ENCODE results near the gene FAF1. TPM values are rescaled to one million over a fixed set of nuclear protein-coding genes. Genes with fewer than 3 reads are reported as not detected.

The FAF1 gene
- total and polyA plus RNA-seq, 2 experiments from 2014 or later = 7.2 to 49.1 TPM

- DNase-seq = no peak
- no peak overlapping the region for H3K4me3 ChIP-seq
- no peaks in the 10 kb centered on the region for H3K4me1 ChIP-seq (ENCODE audit: insufficient read depth)
- TF ChIP-seq EZH2phosphoT487 (IDR thresholded peaks at IDR 0.05; ENCODE audit: insufficient read depth, low read depth) (no peak), EZH2 (IDR thresholded peaks at IDR 0.05; ENCODE audit: insufficient read depth, poor library complexity, severe bottlenecking) (no peak)
- H3K9ac ChIP-seq = no peak overlapping the region
- in situ Hi-C loops (cut with MboI) = no loop called here
- H3K27ac ChIP-seq = no peak overlapping the region
- H4K20me1 ChIP-seq (ENCODE audit: insufficient read depth) = no peaks in the 10 kb centered on the region
- H2AFZ ChIP-seq = no peak overlapping the region
- no peaks in the 10 kb centered on the region for H3K79me2 ChIP-seq (ENCODE audit: insufficient read depth)
- H3K9me3 ChIP-seq (ENCODE audit: low read depth) = no peaks in the 10 kb centered on the region
- H3K9me2 ChIP-seq (ENCODE audit: insufficient read depth) = no peaks in the 10 kb centered on the region
- H3K27me3 ChIP-seq (replicated peaks; ENCODE audit: insufficient read depth) = no peaks in the 10 kb centered on the region
- no peak overlapping the region for H3K4me2 ChIP-seq (ENCODE audit: unreplicated experiment)
- H3K36me3 ChIP-seq (ENCODE audit: low read depth) = no peaks in the 10 kb centered on the region
- no peaks in the 10 kb centered on the region for H3F3A ChIP-seq (ENCODE audit: insufficient read depth)
- WGBS, 2 experiments (ENCODE audit: low coverage in 1 of 2, low lambda C conversion rate in 2 of 2, missing lambda C conversion rate in 2 of 2) = 92 to 96% methylated on average over 3 of the region's 3 CpGs
Measured at GRCh38 chr1:50710099-50710498, 250.0 kb downstream of the FAF1 start.

GRCh38 chr1:50707824-50708223 is 252.2 kb downstream of the FAF1 start:
- Histone ChIP-seq H4K20me1 (ENCODE audit: insufficient read depth) (no peaks in the 10 kb centered on the region), H3K9me2 (ENCODE audit: insufficient read depth) (no peaks in the 10 kb centered on the region), H3K4me2 (ENCODE audit: unreplicated experiment) (no peak overlapping the region), H2AFZ (no peak overlapping the region), H3K4me3 (no peak overlapping the region), H3K36me3 (ENCODE audit: low read depth) (no peaks in the 10 kb centered on the region), H3K27ac (no peak overlapping the region), H3K9ac (no peak overlapping the region), H3F3A (ENCODE audit: insufficient read depth) (no peaks in the 10 kb centered on the region), H3K4me1 (ENCODE audit: insufficient read depth) (no peaks in the 10 kb centered on the region), H3K79me2 (ENCODE audit: insufficient read depth) (no peaks in the 10 kb centered on the region), H3K9me3 (ENCODE audit: low read depth) (no peaks in the 10 kb centered on the region), H3K27me3 (replicated peaks; ENCODE audit: insufficient read depth) (no peaks in the 10 kb centered on the region)
- TF ChIP-seq EZH2phosphoT487 (IDR thresholded peaks at IDR 0.05; ENCODE audit: insufficient read depth, low read depth) (no peak), EZH2 (IDR thresholded peaks at IDR 0.05; ENCODE audit: insufficient read depth, poor library complexity, severe bottlenecking) (no peak)
- in situ Hi-C loops (cut with MboI) = loop anchor here (10.0 kb wide), 1 partner anchor 333 kb away; no protein-coding TSS in a partner anchor
- no peak for DNase-seq
- 96 to 98% methylated on average over 7 of the region's 7 CpGs for WGBS, 2 experiments (ENCODE audit: low coverage in 1 of 2, low lambda C conversion rate in 2 of 2, missing lambda C conversion rate in 2 of 2)

- no peaks in the 10 kb centered on the region for H3F3A ChIP-seq (ENCODE audit: insufficient read depth)
- H4K20me1 ChIP-seq (ENCODE audit: insufficient read depth) = no peaks in the 10 kb centered on the region
- no peaks in the 10 kb centered on the region for H3K9me2 ChIP-seq (ENCODE audit: insufficient read depth)
- H3K9me3 ChIP-seq (ENCODE audit: low read depth) = no peaks in the 10 kb centered on the region
- no peak for TF ChIP-seq EZH2 (IDR thresholded peaks at IDR 0.05; ENCODE audit: insufficient read depth, poor library complexity, severe bottlenecking)
- TF ChIP-seq EZH2phosphoT487 (IDR thresholded peaks at IDR 0.05; ENCODE audit: insufficient read depth, low read depth) = no peak
- H3K79me2 ChIP-seq (ENCODE audit: insufficient read depth) = no peaks in the 10 kb centered on the region
- H3K4me3 ChIP-seq = no peak overlapping the region
- 78 to 88% methylated on average over 2 of the region's 2 CpGs for WGBS, 2 experiments (ENCODE audit: low coverage in 1 of 2, low lambda C conversion rate in 2 of 2, missing lambda C conversion rate in 2 of 2)
- H3K9ac ChIP-seq = no peak overlapping the region
- DNase-seq = no peak
- no peaks in the 10 kb centered on the region for H3K27me3 ChIP-seq (replicated peaks; ENCODE audit: insufficient read depth)
- no peaks in the 10 kb centered on the region for H3K36me3 ChIP-seq (ENCODE audit: low read depth)
- no peaks in the 10 kb centered on the region for H3K4me1 ChIP-seq (ENCODE audit: insufficient read depth)
- no peak overlapping the region for H3K27ac ChIP-seq
- H3K4me2 ChIP-seq (ENCODE audit: unreplicated experiment) = no peak overlapping the region
- in situ Hi-C loops (cut with MboI) = loop anchor here (10.0 kb wide), 1 partner anchor 331 kb away; no protein-coding TSS in a partner anchor
- H2AFZ ChIP-seq = no peak overlapping the region
Measured at GRCh38 chr1:50705699-50706098, 254.4 kb downstream of the FAF1 start.

GRCh38 chr1:50705041-50705440 is 255.0 kb downstream of the FAF1 start:
- H3K4me2 ChIP-seq (ENCODE audit: unreplicated experiment) = no peak overlapping the region
- no peak overlapping the region for H2AFZ ChIP-seq
- no peak overlapping the region for H3K4me3 ChIP-seq
- no peaks in the 10 kb centered on the region for H3F3A ChIP-seq (ENCODE audit: insufficient read depth)
- WGBS, 2 experiments (ENCODE audit: low coverage in 1 of 2, low lambda C conversion rate in 2 of 2, missing lambda C conversion rate in 2 of 2) = 0 to 10% methylated on average over 1 of the region's 1 CpG
- no peaks in the 10 kb centered on the region for H3K36me3 ChIP-seq (ENCODE audit: low read depth)
- H3K79me2 ChIP-seq (ENCODE audit: insufficient read depth) = no peaks in the 10 kb centered on the region
- no peaks in the 10 kb centered on the region for H4K20me1 ChIP-seq (ENCODE audit: insufficient read depth)
- H3K9ac ChIP-seq = no peak overlapping the region
- TF ChIP-seq EZH2 (IDR thresholded peaks at IDR 0.05; ENCODE audit: insufficient read depth, poor library complexity, severe bottlenecking) = no peak
- H3K27ac ChIP-seq = no peak overlapping the region
- H3K27me3 ChIP-seq (replicated peaks; ENCODE audit: insufficient read depth) = no peaks in the 10 kb centered on the region
- no peaks in the 10 kb centered on the region for H3K4me1 ChIP-seq (ENCODE audit: insufficient read depth)
- H3K9me2 ChIP-seq (ENCODE audit: insufficient read depth) = no peaks in the 10 kb centered on the region
- in situ Hi-C loops (cut with MboI) = loop anchor here (10.0 kb wide), 1 partner anchor 330 kb away; no protein-coding TSS in a partner anchor
- H3K9me3 ChIP-seq (ENCODE audit: low read depth) = no peaks in the 10 kb centered on the region
- DNase-seq = no peak

GRCh38 chr1:50704126-50704525 is 255.9 kb downstream of the FAF1 start:
- Histone ChIP-seq H3K9me3 (ENCODE audit: low read depth) (no peaks in the 10 kb centered on the region), H3K36me3 (ENCODE audit: low read depth) (no peaks in the 10 kb centered on the region), H3K27ac (no peak overlapping the region), H3K9ac (no peak overlapping the region), H3K4me1 (ENCODE audit: insufficient read depth) (no peaks in the 10 kb centered on the region), H3F3A (ENCODE audit: insufficient read depth) (no peaks in the 10 kb centered on the region), H2AFZ (no peak overlapping the region), H3K4me3 (no peak overlapping the region), H3K9me2 (ENCODE audit: insufficient read depth) (no peaks in the 10 kb centered on the region), H3K79me2 (ENCODE audit: insufficient read depth) (no peaks in the 10 kb centered on the region), H3K4me2 (ENCODE audit: unreplicated experiment) (no peak overlapping the region), H3K27me3 (replicated peaks; ENCODE audit: insufficient read depth) (no peaks in the 10 kb centered on the region), H4K20me1 (ENCODE audit: insufficient read depth) (no peaks in the 10 kb centered on the region)
- 3 to 11% methylated on average over 1 of the region's 1 CpG for WGBS, 2 experiments (ENCODE audit: low coverage in 1 of 2, low lambda C conversion rate in 2 of 2, missing lambda C conversion rate in 2 of 2)
- DNase-seq = peak; percentile 64
- TF ChIP-seq EZH2phosphoT487 (IDR thresholded peaks at IDR 0.05; ENCODE audit: insufficient read depth, low read depth) (no peak), EZH2 (IDR thresholded peaks at IDR 0.05; ENCODE audit: insufficient read depth, poor library complexity, severe bottlenecking) (no peak)
- in situ Hi-C loops (cut with MboI) = loop anchor here (10.0 kb wide), 1 partner anchor 329 kb away; no protein-coding TSS in a partner anchor

Data from GM23248 (cell line).